ENCODE results near the gene DERA. TPM values are rescaled to one million over a fixed set of nuclear protein-coding genes. Genes with fewer than 3 reads are reported as not detected.
"Not testable (repeated sequence)": the region's sequence is repeated elsewhere in the genome, so short reads cannot be mapped to it uniquely, and the experiment has no call there.

The DERA gene
- total RNA-seq, 2 experiments from 2014 or later = 28.4 to 29.0 TPM

DNA sequence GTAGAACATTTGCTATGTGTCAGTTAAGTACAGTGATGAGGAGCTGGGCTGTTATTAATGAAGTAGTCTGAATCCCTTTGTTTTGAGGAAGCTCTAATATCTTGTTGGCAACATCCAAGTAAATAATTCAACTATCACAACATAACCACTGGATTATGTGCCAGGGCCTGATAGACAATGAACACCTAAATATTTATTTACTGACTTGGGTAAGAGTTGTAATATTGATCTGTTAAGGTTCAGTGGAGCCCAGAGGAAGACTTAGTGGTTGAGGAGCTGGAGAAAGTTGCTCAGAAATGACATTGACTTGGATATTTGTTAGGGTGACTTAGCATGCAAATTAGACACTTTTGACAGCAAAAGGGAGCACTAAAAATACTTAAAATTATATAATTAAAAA, 26.8 kb downstream of the DERA start:
- Mint-ChIP-seq H3K27ac (no peak overlapping the region), H3K36me3 (peaks cover 28% of the 10 kb centered on the region), H3K4me3 (no peak overlapping the region), H3K4me1 (ENCODE audit: low read depth) (no peaks in the 10 kb centered on the region), H3K9me3 (peaks cover 26% of the 10 kb centered on the region), H3K27me3 (no peaks in the 10 kb centered on the region)
- intact Hi-C loops (cut with micrococcal nuclease) = no loop called here
- no peak for DNase-seq
- CTCF ChIA-PET = no interaction called here
- POLR2A ChIA-PET = no interaction called here

DNA sequence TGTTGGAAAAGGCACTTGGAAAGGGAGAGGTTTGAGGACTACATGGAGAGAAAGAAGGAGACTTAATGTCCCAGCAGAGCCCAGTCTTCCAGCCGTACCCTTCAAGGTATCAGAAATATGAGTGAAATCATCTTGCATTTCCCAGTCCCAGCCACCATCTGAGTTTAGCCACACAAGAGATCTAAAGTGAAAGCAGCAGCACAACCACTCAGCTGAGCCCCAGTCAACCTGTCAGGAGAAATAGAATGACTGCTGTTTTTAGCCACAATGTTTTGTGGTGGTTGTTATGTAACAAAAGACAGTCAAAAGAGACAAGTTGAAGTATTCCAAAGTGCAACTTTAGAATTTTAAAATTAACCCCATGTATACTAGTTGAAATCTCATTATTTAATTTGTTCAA, 28.0 kb downstream of the DERA start:
- CTCF ChIA-PET = no interaction called here
- POLR2A ChIA-PET = no interaction called here
- DNase-seq = no peak
- intact Hi-C loops (cut with micrococcal nuclease) = no loop called here
- Mint-ChIP-seq H3K27ac (no peak overlapping the region), H3K9me3 (peaks cover 31% of the 10 kb centered on the region), H3K27me3 (no peaks in the 10 kb centered on the region), H3K36me3 (peaks cover 29% of the 10 kb centered on the region), H3K4me1 (ENCODE audit: low read depth) (no peaks in the 10 kb centered on the region), H3K4me3 (no peak overlapping the region)

DNA sequence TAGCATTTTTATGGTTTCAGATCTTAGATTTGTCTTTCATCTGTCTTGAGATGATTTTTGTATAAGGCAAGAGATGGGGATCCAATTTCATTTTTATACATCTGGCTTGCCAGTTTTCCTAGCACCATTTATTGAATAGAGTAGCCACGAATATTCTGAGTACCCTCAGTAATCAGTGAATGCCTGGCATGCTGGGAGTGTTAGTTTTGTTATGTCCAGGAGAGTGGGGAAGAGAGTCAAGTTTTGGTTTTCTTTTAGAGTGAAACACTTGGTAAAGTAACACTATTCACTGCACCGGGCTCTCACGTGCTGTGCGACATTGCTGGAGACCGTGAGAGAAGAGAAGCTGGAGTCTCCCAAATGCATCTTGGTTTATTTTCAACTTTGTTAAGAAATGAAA, 31.3 kb downstream of the DERA start:
- H3K4me1 Mint-ChIP-seq (ENCODE audit: low read depth) = peaks cover 3% of the 10 kb centered on the region
- H3K4me3 Mint-ChIP-seq = no peak overlapping the region
- H3K36me3 Mint-ChIP-seq = peaks cover 47% of the 10 kb centered on the region
- POLR2A ChIA-PET = no interaction called here
- no peaks in the 10 kb centered on the region for H3K27me3 Mint-ChIP-seq
- intact Hi-C loops (cut with micrococcal nuclease) = no loop called here
- peaks cover 46% of the 10 kb centered on the region for H3K9me3 Mint-ChIP-seq
- CTCF ChIA-PET = no interaction called here
- DNase-seq = no peak
- no peak overlapping the region for H3K27ac Mint-ChIP-seq

DNA sequence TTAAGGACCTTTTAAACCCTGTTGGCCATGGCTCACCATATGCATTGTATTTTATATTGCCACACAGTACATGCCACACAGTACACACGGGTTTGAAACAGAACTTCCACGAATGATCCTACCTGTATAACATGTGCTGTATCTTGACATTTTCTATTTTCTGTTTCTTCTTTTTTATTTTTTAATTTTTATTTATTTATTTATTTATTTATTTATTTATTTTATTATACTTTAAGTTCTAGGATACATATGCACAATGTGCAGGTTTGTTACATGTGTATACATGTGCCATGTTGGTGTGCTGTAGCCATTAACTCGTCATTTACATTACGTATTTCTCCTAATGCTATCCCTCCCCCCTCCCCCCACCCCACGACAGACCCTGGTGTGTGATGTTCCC, 32.4 kb downstream of the DERA start:
- H3K27me3 Mint-ChIP-seq; intact Hi-C loops (cut with micrococcal nuclease): not testable (repeated sequence)
- H3K9me3 Mint-ChIP-seq = peaks cover 48% of the 10 kb centered on the region

DNA sequence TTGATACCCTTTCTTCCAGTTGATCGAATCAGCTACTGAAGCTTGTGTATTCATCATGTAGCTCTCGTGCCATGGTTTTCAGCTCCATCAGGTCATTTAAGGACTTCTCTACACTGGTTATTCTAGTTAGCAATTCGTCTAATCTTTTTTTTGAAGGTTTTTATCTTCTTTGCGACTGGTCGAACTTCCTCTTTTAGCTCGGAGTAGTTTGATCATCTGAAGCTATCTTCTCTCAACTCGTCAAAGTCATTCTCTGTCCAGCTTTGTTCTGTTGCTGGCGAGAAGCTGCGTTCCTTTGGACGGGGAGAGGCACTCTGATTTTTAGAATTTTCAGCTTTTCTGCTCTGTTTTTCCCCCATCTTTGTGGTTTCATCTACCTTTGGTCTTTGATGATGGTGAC, 37.3 kb downstream of the DERA start:
- peaks cover 32% of the 10 kb centered on the region for H3K36me3 Mint-ChIP-seq
- CTCF ChIA-PET; H3K27me3 Mint-ChIP-seq; H3K4me1 Mint-ChIP-seq (ENCODE audit: low read depth); H3K4me3 Mint-ChIP-seq; DNase-seq; intact Hi-C loops (cut with micrococcal nuclease); POLR2A ChIA-PET; H3K27ac Mint-ChIP-seq: not testable (repeated sequence)
- H3K9me3 Mint-ChIP-seq = peaks cover 26% of the 10 kb centered on the region

More for the DNA sequence above, 32.4 kb downstream of the DERA start:
- H3K4me3 Mint-ChIP-seq; H3K4me1 Mint-ChIP-seq (ENCODE audit: low read depth); POLR2A ChIA-PET; H3K27ac Mint-ChIP-seq; DNase-seq; CTCF ChIA-PET: not testable (repeated sequence)
- peaks cover 48% of the 10 kb centered on the region for H3K36me3 Mint-ChIP-seq

DNA sequence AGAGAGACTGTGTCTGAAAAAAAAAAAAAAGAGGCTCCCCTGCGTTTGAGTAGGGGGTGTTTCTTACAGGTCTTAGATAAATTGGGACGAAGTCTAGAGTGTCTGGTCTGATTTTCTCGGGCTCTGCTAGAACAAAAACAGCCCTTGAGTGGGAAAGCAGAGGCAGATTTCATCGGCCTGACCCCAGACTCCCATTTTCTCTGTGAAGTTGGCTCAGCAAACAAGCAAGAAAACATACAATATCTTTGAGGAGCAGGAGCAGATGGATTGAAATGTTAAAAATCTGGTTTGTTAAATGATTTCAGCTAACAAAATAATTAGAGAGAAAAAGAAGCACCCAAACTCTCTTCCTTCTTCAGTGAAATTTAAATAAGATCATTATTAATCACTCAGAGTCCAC, 44.1 kb downstream of the DERA start:
- ChIA-PET POLR2A (no interaction called here), CTCF (no interaction called here)
- Mint-ChIP-seq H3K36me3 (peaks cover 16% of the 10 kb centered on the region), H3K4me1 (ENCODE audit: low read depth) (no peaks in the 10 kb centered on the region), H3K27ac (no peak overlapping the region), H3K4me3 (no peak overlapping the region), H3K9me3 (no peaks in the 10 kb centered on the region), H3K27me3 (no peaks in the 10 kb centered on the region)
- DNase-seq = no peak
- intact Hi-C loops (cut with micrococcal nuclease) = no loop called here

DNA sequence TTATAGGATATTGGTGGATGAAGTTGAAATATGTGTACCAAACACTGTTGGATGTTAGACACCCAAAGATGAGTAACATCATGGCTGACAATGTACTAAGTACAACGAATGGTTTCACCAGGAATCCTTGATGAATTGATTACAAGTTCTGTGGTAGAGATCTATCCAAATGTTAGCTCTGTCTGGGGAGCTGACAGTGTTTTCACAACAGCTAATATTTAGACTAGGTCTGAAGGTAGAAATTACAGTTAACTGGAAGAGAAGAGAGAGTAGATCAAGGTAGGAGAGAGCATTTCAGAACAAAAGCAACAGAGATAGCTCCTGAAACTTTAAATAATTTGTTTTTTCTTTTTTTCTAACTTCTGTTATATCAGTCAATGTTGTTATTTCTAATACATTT, 44.9 kb downstream of the DERA start:
- peaks cover 21% of the 10 kb centered on the region for H3K36me3 Mint-ChIP-seq
- intact Hi-C loops (cut with micrococcal nuclease) = no loop called here
- no peak for DNase-seq
- H3K4me3 Mint-ChIP-seq = no peak overlapping the region
- ChIA-PET POLR2A (no interaction called here), CTCF (no interaction called here)
- H3K27me3 Mint-ChIP-seq = no peaks in the 10 kb centered on the region
- no peak overlapping the region for H3K27ac Mint-ChIP-seq
- H3K4me1 Mint-ChIP-seq (ENCODE audit: low read depth) = no peaks in the 10 kb centered on the region
- H3K9me3 Mint-ChIP-seq = no peaks in the 10 kb centered on the region

DNA sequence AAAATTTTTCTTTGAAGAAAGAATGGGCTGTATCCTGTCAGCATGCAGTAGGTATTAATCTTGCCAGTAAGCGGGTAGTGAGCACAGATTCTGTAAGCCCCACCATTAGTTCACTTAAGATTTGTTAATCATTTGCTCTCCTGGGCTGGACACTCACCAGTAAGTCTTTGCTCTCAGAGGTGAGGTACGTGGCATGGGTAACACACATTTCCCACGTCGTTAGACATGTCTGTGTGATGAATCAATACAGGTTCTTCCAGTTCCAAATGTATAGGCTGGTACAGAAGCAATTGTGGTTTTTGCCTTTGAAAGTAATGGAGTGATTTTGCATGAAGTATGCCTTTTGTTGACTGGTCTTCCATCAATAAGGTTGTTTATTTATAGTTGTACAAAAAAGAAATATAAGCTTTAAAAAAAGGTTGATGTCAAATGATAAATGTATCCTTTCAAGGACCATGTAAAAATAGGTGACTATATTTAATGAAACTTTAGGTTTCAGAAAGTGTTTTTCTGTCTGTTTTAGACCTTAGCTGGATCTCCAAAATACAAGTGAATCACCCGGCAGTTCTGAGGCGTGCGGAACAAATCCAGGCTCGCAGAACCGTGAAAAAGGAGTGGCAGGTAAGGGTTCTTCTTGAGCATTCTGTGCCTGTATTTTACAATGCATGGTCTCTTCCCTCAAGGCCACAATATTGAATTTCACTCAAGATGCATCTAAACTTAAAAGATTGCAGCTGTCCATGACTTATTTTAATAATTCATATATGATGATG, 45.5 kb downstream of the DERA start:
- no peaks in the 10 kb centered on the region for H3K9me3 Mint-ChIP-seq
- no peak overlapping the region for H3K4me3 Mint-ChIP-seq
- no peak overlapping the region for H3K27ac Mint-ChIP-seq
- intact Hi-C loops (cut with micrococcal nuclease) = no loop called here
- H3K27me3 Mint-ChIP-seq = no peaks in the 10 kb centered on the region
- peaks cover 23% of the 10 kb centered on the region for H3K36me3 Mint-ChIP-seq
- POLR2A ChIA-PET = no interaction called here
- no peak for DNase-seq
- CTCF ChIA-PET = interaction anchor here (1.4 kb wide), 1 partner anchor 58 kb away, joined by 3 read pairs; no protein-coding TSS in a partner anchor
- H3K4me1 Mint-ChIP-seq (ENCODE audit: low read depth) = no peaks in the 10 kb centered on the region

DNA sequence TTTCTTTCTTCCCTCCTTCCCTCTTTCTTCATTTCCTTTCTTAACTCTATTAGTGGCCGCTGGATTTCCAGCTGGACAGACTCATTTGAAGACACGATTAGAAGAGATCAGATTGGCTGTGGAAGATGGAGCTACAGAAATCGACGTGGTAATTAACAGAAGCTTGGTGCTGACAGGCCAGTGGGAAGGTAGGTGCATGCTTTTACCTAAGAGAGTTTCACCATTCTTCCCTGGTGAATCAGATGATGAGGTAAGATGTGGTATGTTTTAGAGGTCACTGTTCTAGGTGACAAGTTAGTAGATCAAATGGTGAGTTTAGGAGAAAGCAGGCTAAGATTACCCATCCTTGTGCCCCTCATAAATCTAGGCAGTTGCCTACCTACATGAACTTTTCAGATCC, 51.6 kb downstream of the DERA start:
- POLR2A ChIA-PET = no interaction called here

DNA sequence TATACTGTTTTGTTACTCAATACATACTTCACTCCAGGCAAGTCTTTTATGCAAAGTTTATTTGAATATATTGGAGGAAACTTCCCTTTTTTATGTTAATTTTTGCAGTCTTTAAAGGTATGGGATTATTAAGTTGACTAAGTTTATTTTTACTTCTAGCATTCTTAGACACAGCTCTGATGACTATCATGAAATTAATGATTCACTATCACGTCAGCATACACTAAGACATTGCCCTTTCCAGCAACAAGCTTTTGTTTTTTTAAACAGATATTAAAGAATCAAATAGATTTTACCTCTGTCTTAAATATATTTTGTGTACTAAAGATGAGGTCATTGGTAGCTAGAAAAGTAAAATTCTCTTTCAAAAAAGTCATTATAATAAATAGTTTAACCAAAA, 52.1 kb downstream of the DERA start:
- Mint-ChIP-seq H3K36me3 (peaks cover 40% of the 10 kb centered on the region), H3K4me3 (no peak overlapping the region), H3K4me1 (ENCODE audit: low read depth) (no peaks in the 10 kb centered on the region), H3K9me3 (no peaks in the 10 kb centered on the region), H3K27me3 (no peaks in the 10 kb centered on the region), H3K27ac (no peak overlapping the region)
- ChIA-PET POLR2A (no interaction called here), CTCF (no interaction called here)
- no peak for DNase-seq
- intact Hi-C loops (cut with micrococcal nuclease) = no loop called here

More for the DNA sequence above, 51.6 kb downstream of the DERA start:
- no peaks in the 10 kb centered on the region for H3K27me3 Mint-ChIP-seq
- no peaks in the 10 kb centered on the region for H3K9me3 Mint-ChIP-seq
- H3K4me3 Mint-ChIP-seq = no peak overlapping the region
- H3K27ac Mint-ChIP-seq = no peak overlapping the region
- intact Hi-C loops (cut with micrococcal nuclease) = no loop called here
- DNase-seq = no peak
- no peaks in the 10 kb centered on the region for H3K4me1 Mint-ChIP-seq (ENCODE audit: low read depth)
- peaks cover 43% of the 10 kb centered on the region for H3K36me3 Mint-ChIP-seq
- CTCF ChIA-PET = no interaction called here

DNA sequence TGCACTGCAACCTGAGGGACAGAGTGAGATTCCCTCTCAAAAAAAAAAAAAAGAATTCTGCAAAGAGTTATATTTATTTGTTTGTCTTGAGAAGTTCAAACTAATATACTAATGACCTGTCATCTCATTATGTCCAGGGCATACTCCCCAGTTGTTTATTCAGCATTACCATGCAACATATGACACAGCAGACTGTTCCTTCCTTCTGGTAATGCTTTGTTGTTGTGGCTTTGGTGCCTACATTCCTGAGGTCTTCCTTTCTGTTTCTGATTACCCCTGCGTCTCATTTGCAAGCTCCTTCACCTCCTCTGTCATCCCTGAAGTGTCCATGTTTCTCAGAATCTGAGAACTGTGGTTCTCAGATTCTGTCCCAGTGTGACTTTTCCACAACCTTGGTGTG, 55.3 kb downstream of the DERA start:
- Mint-ChIP-seq H3K27ac (no peak overlapping the region), H3K36me3 (peaks cover 29% of the 10 kb centered on the region), H3K27me3 (no peaks in the 10 kb centered on the region), H3K4me3 (no peak overlapping the region), H3K9me3 (no peaks in the 10 kb centered on the region), H3K4me1 (ENCODE audit: low read depth) (no peaks in the 10 kb centered on the region)
- intact Hi-C loops (cut with micrococcal nuclease) = no loop called here
- CTCF ChIA-PET = no interaction called here
- POLR2A ChIA-PET = no interaction called here
- no peak for DNase-seq

DNA sequence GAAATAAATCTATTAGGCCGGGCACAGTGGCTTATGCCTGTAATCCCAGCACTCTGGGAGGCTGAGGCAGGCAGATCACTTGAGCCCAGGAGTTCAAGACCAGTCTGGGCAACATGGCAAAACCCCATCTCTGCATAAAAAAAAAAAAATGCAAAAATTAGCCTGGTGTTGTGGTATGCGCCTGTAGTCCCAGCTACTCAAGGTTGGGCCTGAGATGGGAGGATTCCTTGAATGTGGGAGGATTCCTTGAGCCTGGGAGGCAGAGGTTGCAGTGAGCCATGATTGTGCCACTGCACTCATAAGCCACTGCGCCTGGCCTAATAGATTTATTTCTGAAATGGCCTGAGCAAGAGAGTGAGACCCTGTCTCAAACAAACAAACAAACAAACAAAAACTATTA, 55.9 kb downstream of the DERA start:
- H3K27me3 Mint-ChIP-seq; intact Hi-C loops (cut with micrococcal nuclease); DNase-seq; H3K4me1 Mint-ChIP-seq (ENCODE audit: low read depth); H3K4me3 Mint-ChIP-seq; CTCF ChIA-PET; H3K9me3 Mint-ChIP-seq; POLR2A ChIA-PET; H3K27ac Mint-ChIP-seq: not testable (repeated sequence)
- H3K36me3 Mint-ChIP-seq = peaks cover 25% of the 10 kb centered on the region

DNA sequence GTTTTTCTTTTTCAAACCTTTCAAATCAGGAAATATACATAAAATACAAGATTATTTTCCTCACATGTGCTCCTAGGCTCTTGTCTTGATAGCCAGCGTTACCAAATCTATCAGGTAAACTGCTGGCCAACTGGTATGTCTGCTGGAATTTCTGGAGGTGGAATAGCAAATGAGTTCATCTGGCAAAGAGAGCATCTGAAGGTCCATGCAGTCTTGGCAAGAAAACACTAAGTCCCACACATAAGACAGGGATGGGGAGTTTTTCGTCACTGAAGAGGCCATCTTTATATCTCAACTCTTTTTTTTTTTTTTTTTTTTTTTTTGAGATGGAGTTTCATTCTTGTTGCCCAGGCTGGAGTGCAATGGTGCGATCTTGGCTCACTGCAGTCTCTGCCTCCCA, 60.1 kb downstream of the DERA start:
- intact Hi-C loops (cut with micrococcal nuclease) = no loop called here
- H3K9me3 Mint-ChIP-seq = no peaks in the 10 kb centered on the region
- no peak overlapping the region for H3K27ac Mint-ChIP-seq
- no peak overlapping the region for H3K4me3 Mint-ChIP-seq
- peaks cover 16% of the 10 kb centered on the region for H3K36me3 Mint-ChIP-seq
- CTCF ChIA-PET = no interaction called here
- POLR2A ChIA-PET = no interaction called here
- DNase-seq = no peak
- H3K27me3 Mint-ChIP-seq = no peaks in the 10 kb centered on the region
- no peaks in the 10 kb centered on the region for H3K4me1 Mint-ChIP-seq (ENCODE audit: low read depth)
